Measurements from ENCODE around the gene SLA2.
"Not testable (repeated sequence)": the region's sequence is repeated elsewhere in the genome, so short reads cannot be mapped to it uniquely, and the experiment has no call there.

SLA2 gene

GRCh38 chr20:36644706-36645095 lies 1.3 kb downstream of the SLA2 start:
- H3K4me3 ChIP-seq (ENCODE audit: low read length): no peak overlapping the region

GRCh38 chr20:36644032-36644705 lies 1.8 kb downstream of the SLA2 start:
- Histone ChIP-seq H3K9ac (ENCODE audit: low read length) (no peak overlapping the region), H3K9me3 (ENCODE audit: control insufficient read depth, low read depth, low read length) (no peaks in the 10 kb centered on the region), H3K27ac (ENCODE audit: low read length) (no peak overlapping the region), H3K36me3 (ENCODE audit: control insufficient read depth, low read depth, low read length) (no peaks in the 10 kb centered on the region), H3K4me3 (ENCODE audit: low read length) (no peak overlapping the region), H3K4me1 (ENCODE audit: control insufficient read depth, low read depth, low read length) (peaks cover 13% of the 10 kb centered on the region), H3K27me3 (ENCODE audit: control insufficient read depth, insufficient read depth, low read length) (no peaks in the 10 kb centered on the region)

More at GRCh38 chr20:36644706-36645095, 1.3 kb downstream of the SLA2 start:
- Histone ChIP-seq H3K9me3 (ENCODE audit: control insufficient read depth, low read depth, low read length) (no peaks in the 10 kb centered on the region), H3K27me3 (ENCODE audit: control insufficient read depth, insufficient read depth, low read length) (no peaks in the 10 kb centered on the region), H3K36me3 (ENCODE audit: control insufficient read depth, low read depth, low read length) (no peaks in the 10 kb centered on the region), H3K27ac (ENCODE audit: low read length) (no peak overlapping the region), H3K9ac (ENCODE audit: low read length) (no peak overlapping the region), H3K4me1 (ENCODE audit: control insufficient read depth, low read depth, low read length) (peaks cover 13% of the 10 kb centered on the region)

GRCh38 chr20:36642136-36642535 lies 3.9 kb downstream of the SLA2 start:
- Histone ChIP-seq H3K9ac (ENCODE audit: low read length) (no peak overlapping the region), H3K36me3 (ENCODE audit: control insufficient read depth, low read depth, low read length) (no peaks in the 10 kb centered on the region)

DNA sequence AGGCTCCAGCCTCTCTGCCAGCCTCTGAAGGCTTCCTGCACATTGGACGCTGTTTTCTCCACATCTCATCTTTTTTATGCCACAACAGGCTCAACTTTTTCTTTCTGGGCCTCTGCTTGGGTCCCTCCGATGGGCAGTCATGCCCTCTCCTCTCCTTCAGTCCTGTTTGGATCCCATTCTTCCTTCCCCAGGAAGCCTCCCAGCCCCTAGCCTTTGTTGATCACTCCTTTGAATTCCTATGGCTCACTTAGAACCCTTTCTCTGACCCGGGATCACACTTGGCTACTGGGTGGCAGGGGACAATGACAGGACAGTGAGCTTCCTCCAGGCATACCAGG lies 4.5 kb downstream of the SLA2 start:
- Histone ChIP-seq H3K36me3 (ENCODE audit: control insufficient read depth, low read depth, low read length) (no peaks in the 10 kb centered on the region), H3K9me3 (ENCODE audit: control insufficient read depth, low read depth, low read length) (no peaks in the 10 kb centered on the region), H3K4me3 (ENCODE audit: low read length) (no peak overlapping the region), H3K27ac (ENCODE audit: low read length) (no peak overlapping the region), H3K4me1 (ENCODE audit: control insufficient read depth, low read depth, low read length) (peaks cover 7% of the 10 kb centered on the region), H3K9ac (ENCODE audit: low read length) (no peak overlapping the region), H3K27me3 (ENCODE audit: control insufficient read depth, insufficient read depth, low read length) (no peaks in the 10 kb centered on the region)

More at GRCh38 chr20:36642136-36642535, 3.9 kb downstream of the SLA2 start:
- H3K4me3 ChIP-seq (ENCODE audit: low read length): no peak overlapping the region
- H3K27me3 ChIP-seq (ENCODE audit: control insufficient read depth, insufficient read depth, low read length): no peaks in the 10 kb centered on the region
- H3K27ac ChIP-seq (ENCODE audit: low read length): no peak overlapping the region
- H3K9me3 ChIP-seq (ENCODE audit: control insufficient read depth, low read depth, low read length): no peaks in the 10 kb centered on the region
- H3K4me1 ChIP-seq (ENCODE audit: control insufficient read depth, low read depth, low read length): peaks cover 13% of the 10 kb centered on the region

GRCh38 chr20:36638876-36639400 lies 7.1 kb downstream of the SLA2 start:
- not testable (repeated sequence) for H3K4me1 ChIP-seq (ENCODE audit: control insufficient read depth, low read depth, low read length); H3K4me3 ChIP-seq (ENCODE audit: low read length); H3K9me3 ChIP-seq (ENCODE audit: control insufficient read depth, low read depth, low read length); H3K36me3 ChIP-seq (ENCODE audit: control insufficient read depth, low read depth, low read length); H3K9ac ChIP-seq (ENCODE audit: low read length); H3K27me3 ChIP-seq (ENCODE audit: control insufficient read depth, insufficient read depth, low read length); H3K27ac ChIP-seq (ENCODE audit: low read length)

DNA sequence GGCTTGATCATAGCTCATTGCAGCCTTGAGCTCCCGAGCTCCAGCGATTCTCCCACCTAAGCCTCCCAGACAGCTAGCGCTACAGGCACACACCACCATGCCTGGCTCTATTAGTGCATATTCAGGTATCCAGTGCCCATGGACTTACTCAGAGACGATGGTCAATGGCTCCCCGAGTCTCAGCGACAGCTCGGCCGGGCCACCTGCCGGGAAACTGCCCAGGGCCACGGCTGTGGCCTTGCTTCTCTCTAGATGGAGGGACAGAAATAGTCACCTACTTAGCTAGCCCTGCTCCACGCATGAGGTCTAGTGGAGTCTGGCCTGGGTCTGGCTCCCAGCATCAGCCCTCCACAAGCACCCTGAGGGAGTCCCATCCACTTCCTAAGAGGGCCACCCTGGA lies 11.7 kb downstream of the SLA2 start:
- Histone ChIP-seq H3K27ac (ENCODE audit: low read length) (no peak overlapping the region), H3K9me3 (ENCODE audit: control insufficient read depth, low read depth, low read length) (no peaks in the 10 kb centered on the region), H3K9ac (ENCODE audit: low read length) (no peak overlapping the region), H3K4me1 (ENCODE audit: control insufficient read depth, low read depth, low read length) (no peaks in the 10 kb centered on the region), H3K36me3 (ENCODE audit: control insufficient read depth, low read depth, low read length) (no peaks in the 10 kb centered on the region), H3K4me3 (ENCODE audit: low read length) (no peak overlapping the region), H3K27me3 (ENCODE audit: control insufficient read depth, insufficient read depth, low read length) (no peaks in the 10 kb centered on the region)

GRCh38 chr20:36633285-36633772 lies 12.7 kb downstream of the SLA2 start:
- Histone ChIP-seq H3K4me3 (ENCODE audit: low read length) (no peak overlapping the region), H3K36me3 (ENCODE audit: control insufficient read depth, low read depth, low read length) (no peaks in the 10 kb centered on the region), H3K4me1 (ENCODE audit: control insufficient read depth, low read depth, low read length) (no peaks in the 10 kb centered on the region), H3K9ac (ENCODE audit: low read length) (no peak overlapping the region), H3K9me3 (ENCODE audit: control insufficient read depth, low read depth, low read length) (no peaks in the 10 kb centered on the region), H3K27me3 (ENCODE audit: control insufficient read depth, insufficient read depth, low read length) (no peaks in the 10 kb centered on the region), H3K27ac (ENCODE audit: low read length) (no peak overlapping the region)

GRCh38 chr20:36632487-36633284 lies 13.3 kb downstream of the SLA2 start:
- H3K9ac ChIP-seq (ENCODE audit: low read length): no peak overlapping the region
- no peaks in the 10 kb centered on the region for H3K36me3 ChIP-seq (ENCODE audit: control insufficient read depth, low read depth, low read length)
- H3K4me3 ChIP-seq (ENCODE audit: low read length): no peak overlapping the region
- no peaks in the 10 kb centered on the region for H3K4me1 ChIP-seq (ENCODE audit: control insufficient read depth, low read depth, low read length)
- H3K27me3 ChIP-seq (ENCODE audit: control insufficient read depth, insufficient read depth, low read length): no peaks in the 10 kb centered on the region
- H3K27ac ChIP-seq (ENCODE audit: low read length): no peak overlapping the region
- no peaks in the 10 kb centered on the region for H3K9me3 ChIP-seq (ENCODE audit: control insufficient read depth, low read depth, low read length)

DNA sequence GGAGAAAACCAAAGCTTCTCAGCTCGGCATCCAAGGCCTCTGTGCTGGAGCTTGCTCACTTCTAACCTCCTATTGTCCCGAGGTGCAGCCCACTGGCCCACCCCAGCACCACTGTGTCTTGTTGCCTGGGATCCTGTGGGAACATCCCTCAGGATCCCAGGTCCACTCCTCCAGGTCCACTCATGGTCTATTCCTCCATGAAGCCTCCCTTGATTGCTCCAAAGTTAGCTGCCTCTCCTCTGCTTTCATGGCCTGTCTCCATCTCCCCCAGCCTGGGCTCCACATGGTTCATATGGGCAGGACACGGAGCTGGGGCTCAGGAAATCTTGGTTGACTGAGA lies 13.9 kb downstream of the SLA2 start:
- Histone ChIP-seq H3K9me3 (ENCODE audit: control insufficient read depth, low read depth, low read length) (no peaks in the 10 kb centered on the region), H3K9ac (ENCODE audit: low read length) (no peak overlapping the region), H3K27ac (ENCODE audit: low read length) (no peak overlapping the region), H3K4me3 (ENCODE audit: low read length) (no peak overlapping the region), H3K36me3 (ENCODE audit: control insufficient read depth, low read depth, low read length) (no peaks in the 10 kb centered on the region), H3K27me3 (ENCODE audit: control insufficient read depth, insufficient read depth, low read length) (no peaks in the 10 kb centered on the region), H3K4me1 (ENCODE audit: control insufficient read depth, low read depth, low read length) (no peaks in the 10 kb centered on the region)

- H3K4me1 ChIP-seq (ENCODE audit: control insufficient read depth, low read depth, low read length): no peaks in the 10 kb centered on the region
- H3K4me3 ChIP-seq (ENCODE audit: low read length): no peak overlapping the region
- no peak overlapping the region for H3K9ac ChIP-seq (ENCODE audit: low read length)
- H3K27ac ChIP-seq (ENCODE audit: low read length): no peak overlapping the region
- no peaks in the 10 kb centered on the region for H3K36me3 ChIP-seq (ENCODE audit: control insufficient read depth, low read depth, low read length)
- H3K27me3 ChIP-seq (ENCODE audit: control insufficient read depth, insufficient read depth, low read length): no peaks in the 10 kb centered on the region
- H3K9me3 ChIP-seq (ENCODE audit: control insufficient read depth, low read depth, low read length): no peaks in the 10 kb centered on the region
These were observed 14.3 kb downstream of the SLA2 start for GRCh38 chr20:36631646-36632045.

DNA sequence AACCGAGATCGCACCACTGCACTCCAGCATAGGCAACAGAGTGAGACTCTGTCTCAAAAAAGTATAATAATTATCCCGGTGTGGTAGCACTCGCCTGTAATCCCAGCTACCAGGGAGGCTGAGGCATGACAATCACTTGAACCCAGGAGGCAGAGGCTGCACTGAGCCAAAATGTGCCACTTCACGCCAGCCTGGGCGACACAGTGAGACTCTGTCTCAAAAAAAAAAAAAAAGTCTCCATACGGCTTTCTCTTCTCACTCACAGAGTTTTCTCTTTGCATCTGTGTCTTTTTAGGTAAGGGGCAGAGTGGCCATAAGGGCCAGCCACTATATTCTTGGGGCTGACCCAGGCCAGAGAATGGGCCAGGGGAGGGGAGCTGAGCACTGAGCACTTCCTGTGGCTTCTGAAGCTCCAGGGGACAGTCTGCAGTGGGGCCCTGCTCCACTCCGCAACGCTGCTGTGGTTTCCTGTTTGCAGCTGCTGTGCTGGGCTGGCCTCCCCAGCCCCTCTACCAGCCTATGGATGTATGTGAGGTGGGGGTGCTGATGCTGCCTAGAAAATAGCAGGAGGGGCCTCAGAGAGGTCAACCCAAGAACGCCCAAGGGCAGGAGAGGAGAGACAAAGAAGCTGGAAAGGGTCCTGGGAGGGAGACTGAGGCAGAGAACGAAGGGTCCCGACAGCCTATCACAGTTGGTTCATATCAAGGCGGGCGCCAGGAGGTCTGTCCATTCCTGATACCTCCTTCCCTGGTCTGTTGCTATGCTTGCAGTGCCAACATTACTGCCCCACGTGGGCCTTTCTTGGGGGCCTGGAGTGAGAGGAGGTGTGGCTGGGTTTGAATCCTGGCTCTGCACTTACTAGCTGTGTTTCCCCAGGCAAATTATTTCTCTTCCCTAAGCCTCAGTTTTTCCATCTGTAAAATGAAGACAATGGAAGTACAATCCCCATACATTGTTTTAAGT lies 16.0 kb downstream of the SLA2 start:
- Histone ChIP-seq H3K27ac (ENCODE audit: low read length) (no peak overlapping the region), H3K27me3 (ENCODE audit: control insufficient read depth, insufficient read depth, low read length) (no peaks in the 10 kb centered on the region), H3K4me1 (ENCODE audit: control insufficient read depth, low read depth, low read length) (no peaks in the 10 kb centered on the region), H3K9ac (ENCODE audit: low read length) (no peak overlapping the region), H3K36me3 (ENCODE audit: control insufficient read depth, low read depth, low read length) (no peaks in the 10 kb centered on the region), H3K9me3 (ENCODE audit: control insufficient read depth, low read depth, low read length) (no peaks in the 10 kb centered on the region), H3K4me3 (ENCODE audit: low read length) (no peak overlapping the region)

Data from iPS-18a (cell line).